Activated B cell treated with CpG ODN at 0.5 μM for 24 hours (primary cell): Measurements from ENCODE around the gene MEIS2. TPM values are rescaled to one million over a fixed set of nuclear protein-coding genes. Genes with fewer than 3 reads are reported as not detected.

Source experiments
- ATAC-seq: fragments of 200-7000 bp; cut with Tn5 transposase; one replicate; pipeline ENCODE4 v1.10.0; 2021; ENCODE audit warnings: low read depth, mild to moderate bottlenecking, moderate library complexity
- CTCF ChIA-PET: fragments of 350-600 bp; sonication (Branson Sonifier 250); formaldehyde crosslinking; loops from one replicate; lab custom pipeline; 2021; ENCODE audit warnings: antibody characterized with exemption; lab: Charles Lee
- POLR2A ChIA-PET: fragments of 350-600 bp; sonication (Branson Sonifier 250); formaldehyde crosslinking; loops from one replicate; lab custom pipeline; 2021; ENCODE audit warnings: antibody characterized with exemption; lab: Charles Lee
- DNase-seq: peaks from one replicate; pipeline ENCODE4 v3.0.0; 2022
- H3K27ac Mint-ChIP-seq: one replicate; pipeline ENCODE4 v1.8.0; 2020; ENCODE audit warnings: mixed read lengths
- H3K27me3 Mint-ChIP-seq: one replicate; pipeline ENCODE4 v1.8.0; 2021; ENCODE audit warnings: mixed read lengths
- H3K36me3 Mint-ChIP-seq: one replicate; pipeline ENCODE4 v1.8.0; 2021; ENCODE audit warnings: low read depth, mixed read lengths
- H3K4me1 Mint-ChIP-seq: one replicate; pipeline ENCODE4 v1.8.0; 2021; ENCODE audit warnings: mixed read lengths
- H3K4me3 Mint-ChIP-seq: one replicate; pipeline ENCODE4 v1.8.0; 2020; ENCODE audit warnings: mild to moderate bottlenecking, mixed read lengths
- H3K9me3 Mint-ChIP-seq: one replicate; pipeline ENCODE4 v1.8.0; 2020; ENCODE audit warnings: mixed read lengths
- intact Hi-C: fragments of 100-400 bp; cut with micrococcal nuclease; formaldehyde crosslinking; loops from one replicate; pipeline ENCODE4 v1.15.1; 2024
- total RNA-seq: library from RNA; stranded (reverse); gene quantifications from 2 replicates; pipeline ENCODE4 v1.2.3, GENCODE V29; 2022
- TF ChIP-seq, protein P1 (sequence below): fragments of 200-600 bp; IDR thresholded peaks from one replicate; pipeline ENCODE4 v1.8.0; 2022; ENCODE audit warnings: antibody characterized with exemption, mild to moderate bottlenecking

Gene MEIS2
- total RNA-seq, 1 donor from 2014 or later: 0.24 TPM

DNA sequence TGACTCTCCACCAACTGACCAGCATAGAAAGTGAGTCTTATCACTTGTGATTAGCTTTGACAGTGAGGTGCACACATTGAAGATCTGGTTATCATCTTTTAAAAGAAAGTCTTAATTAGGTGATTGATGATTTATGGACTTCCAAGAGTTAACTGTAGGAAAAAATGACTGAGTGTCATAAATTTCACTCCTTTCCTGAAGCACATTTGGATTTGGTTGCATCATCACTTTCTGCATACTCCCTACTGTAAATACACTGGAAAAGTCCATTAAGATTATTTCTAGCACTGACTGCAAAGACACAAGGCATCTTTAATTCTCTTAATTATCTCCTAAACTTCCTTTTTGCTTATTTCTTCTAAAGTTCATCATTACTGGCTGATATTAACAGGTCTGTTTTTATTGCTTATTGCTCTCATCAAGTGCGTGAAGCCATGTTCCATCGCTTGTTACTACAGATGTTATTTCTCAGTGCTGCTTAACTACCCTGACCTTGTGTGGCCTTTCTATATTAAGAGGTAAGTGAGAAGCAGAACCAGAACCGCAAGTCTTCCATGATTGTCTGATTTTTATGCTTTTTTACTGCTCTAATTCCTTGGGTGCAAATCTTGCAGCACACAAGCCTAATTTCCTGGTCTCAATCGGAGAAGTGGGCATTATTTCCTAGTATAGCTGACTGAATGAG, 153.2 kb downstream of the MEIS2 start:
- Mint-ChIP-seq H3K27me3 (peaks cover 2% of the 10 kb centered on the region), H3K4me3 (no peak overlapping the region), H3K4me1 (no peaks in the 10 kb centered on the region), H3K9me3 (no peaks in the 10 kb centered on the region), H3K27ac (no peak overlapping the region), H3K36me3 (no peaks in the 10 kb centered on the region)
- CTCF ChIA-PET: no interaction called here
- DNase-seq (no peak), ATAC-seq (no peak)
- intact Hi-C loops: no loop called here
- POLR2A ChIA-PET: no interaction called here
- TF ChIP-seq, protein P1, sequence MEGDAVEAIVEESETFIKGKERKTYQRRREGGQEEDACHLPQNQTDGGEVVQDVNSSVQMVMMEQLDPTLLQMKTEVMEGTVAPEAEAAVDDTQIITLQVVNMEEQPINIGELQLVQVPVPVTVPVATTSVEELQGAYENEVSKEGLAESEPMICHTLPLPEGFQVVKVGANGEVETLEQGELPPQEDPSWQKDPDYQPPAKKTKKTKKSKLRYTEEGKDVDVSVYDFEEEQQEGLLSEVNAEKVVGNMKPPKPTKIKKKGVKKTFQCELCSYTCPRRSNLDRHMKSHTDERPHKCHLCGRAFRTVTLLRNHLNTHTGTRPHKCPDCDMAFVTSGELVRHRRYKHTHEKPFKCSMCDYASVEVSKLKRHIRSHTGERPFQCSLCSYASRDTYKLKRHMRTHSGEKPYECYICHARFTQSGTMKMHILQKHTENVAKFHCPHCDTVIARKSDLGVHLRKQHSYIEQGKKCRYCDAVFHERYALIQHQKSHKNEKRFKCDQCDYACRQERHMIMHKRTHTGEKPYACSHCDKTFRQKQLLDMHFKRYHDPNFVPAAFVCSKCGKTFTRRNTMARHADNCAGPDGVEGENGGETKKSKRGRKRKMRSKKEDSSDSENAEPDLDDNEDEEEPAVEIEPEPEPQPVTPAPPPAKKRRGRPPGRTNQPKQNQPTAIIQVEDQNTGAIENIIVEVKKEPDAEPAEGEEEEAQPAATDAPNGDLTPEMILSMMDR: no peak

DNA sequence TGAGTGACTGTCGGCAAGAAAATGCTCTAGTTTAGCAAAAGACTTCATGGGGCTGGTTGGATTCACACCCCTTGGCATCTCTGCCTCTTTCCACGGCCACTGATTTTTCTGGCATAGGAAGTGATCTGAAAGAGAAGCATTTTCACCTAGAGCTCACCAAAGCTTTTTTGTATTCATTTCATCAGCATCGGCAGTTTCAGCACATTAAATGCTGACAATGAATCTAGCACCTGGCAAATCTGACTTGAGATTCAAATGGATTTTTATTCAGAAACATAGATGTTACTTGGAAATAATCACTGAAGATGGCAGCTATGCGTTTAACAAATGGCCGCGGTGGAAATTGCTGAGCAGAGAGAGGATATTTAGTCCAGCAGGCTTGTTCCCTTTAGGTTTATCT, 155.9 kb downstream of the MEIS2 start:
- intact Hi-C loops: no loop called here
- H3K27ac Mint-ChIP-seq: no peak overlapping the region
- TF ChIP-seq, protein P1: no peak
- ChIA-PET CTCF (no interaction called here), POLR2A (no interaction called here)
- H3K4me1 Mint-ChIP-seq: no peaks in the 10 kb centered on the region
- H3K36me3 Mint-ChIP-seq: no peaks in the 10 kb centered on the region
- peaks cover 2% of the 10 kb centered on the region for H3K27me3 Mint-ChIP-seq
- no peak overlapping the region for H3K4me3 Mint-ChIP-seq
- H3K9me3 Mint-ChIP-seq: no peaks in the 10 kb centered on the region
- DNase-seq (no peak), ATAC-seq (no peak)

DNA sequence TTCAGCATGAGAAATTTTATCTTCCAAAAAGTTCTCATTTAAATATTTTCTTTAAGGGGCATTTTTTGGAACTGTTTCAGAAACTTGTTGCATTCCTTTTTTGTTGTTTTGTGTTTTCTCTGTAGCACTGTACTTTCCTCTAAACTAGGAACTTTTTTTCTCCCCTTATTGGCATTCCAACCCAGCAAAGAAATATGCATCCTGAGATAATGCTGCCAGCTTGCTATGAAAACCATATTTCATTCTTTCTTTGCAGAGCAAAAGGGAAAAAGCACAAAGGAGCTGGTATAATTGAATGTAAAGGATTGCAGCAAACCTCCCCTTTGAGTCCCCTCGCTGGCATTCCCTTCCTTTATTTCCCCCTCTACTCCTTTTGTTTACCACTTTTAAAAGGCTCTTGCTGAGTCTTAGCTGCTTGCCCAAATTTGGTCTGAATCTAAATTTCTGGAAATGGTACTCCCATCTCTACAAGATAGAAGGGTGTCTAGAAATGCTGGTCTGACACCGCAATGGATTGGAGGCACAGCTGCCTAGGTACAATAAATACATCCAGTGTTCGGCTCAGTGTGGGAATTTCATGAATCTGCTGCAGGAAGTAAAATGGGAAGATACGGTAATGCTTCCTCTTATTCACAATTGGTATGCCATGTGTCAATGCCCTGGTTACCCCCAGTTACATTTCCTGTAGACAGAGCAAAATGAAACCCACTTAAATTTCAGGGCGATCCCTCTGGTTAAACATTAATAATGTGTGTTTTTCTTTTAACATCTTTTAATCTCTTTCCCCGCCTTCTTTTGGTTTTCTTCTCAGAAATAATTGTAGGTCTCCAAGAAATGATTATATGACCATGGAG, 156.6 kb downstream of the MEIS2 start:
- no peak overlapping the region for H3K27ac Mint-ChIP-seq
- intact Hi-C loops: no loop called here
- CTCF ChIA-PET: no interaction called here
- peaks cover 2% of the 10 kb centered on the region for H3K27me3 Mint-ChIP-seq
- DNase-seq: no peak
- POLR2A ChIA-PET: no interaction called here
- TF ChIP-seq, protein P1: no peak
- no peak overlapping the region for H3K4me3 Mint-ChIP-seq
- no peaks in the 10 kb centered on the region for H3K9me3 Mint-ChIP-seq
- no peak for ATAC-seq
- no peaks in the 10 kb centered on the region for H3K4me1 Mint-ChIP-seq
- H3K36me3 Mint-ChIP-seq: no peaks in the 10 kb centered on the region

DNA sequence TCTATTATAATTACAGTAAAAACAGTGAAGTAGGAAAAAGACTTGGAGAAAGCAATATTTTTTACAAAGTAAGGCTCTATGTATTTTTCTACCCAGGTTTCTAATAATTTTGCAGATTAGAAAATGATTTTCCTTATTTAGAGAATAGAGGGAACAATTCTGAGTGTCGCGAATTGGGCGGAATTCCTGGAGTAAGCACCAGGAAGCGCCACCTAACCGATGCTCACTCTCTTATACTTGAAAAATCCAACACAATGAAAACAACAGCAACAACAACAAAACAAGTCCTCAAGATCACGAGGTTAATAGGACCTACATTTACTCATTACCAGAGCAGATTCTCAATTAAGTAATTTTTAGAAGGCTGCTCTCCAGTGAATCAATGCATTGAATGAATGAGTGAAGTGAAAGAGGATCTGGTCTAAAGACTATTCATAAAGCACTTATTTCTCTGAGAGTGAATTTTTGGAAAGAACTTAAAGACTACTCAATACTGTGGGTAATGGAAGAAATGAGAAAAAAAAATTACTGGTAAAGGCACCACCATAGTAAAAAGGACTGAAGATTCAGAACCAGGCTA, 158.0 kb downstream of the MEIS2 start:
- no peaks in the 10 kb centered on the region for H3K36me3 Mint-ChIP-seq
- no peak overlapping the region for H3K27ac Mint-ChIP-seq
- ChIA-PET CTCF (no interaction called here), POLR2A (no interaction called here)
- no peak overlapping the region for H3K4me3 Mint-ChIP-seq
- H3K27me3 Mint-ChIP-seq: no peaks in the 10 kb centered on the region
- no peaks in the 10 kb centered on the region for H3K4me1 Mint-ChIP-seq
- no peak for ATAC-seq
- intact Hi-C loops: no loop called here
- TF ChIP-seq, protein P1: no peak
- no peaks in the 10 kb centered on the region for H3K9me3 Mint-ChIP-seq
- DNase-seq: no peak

DNA sequence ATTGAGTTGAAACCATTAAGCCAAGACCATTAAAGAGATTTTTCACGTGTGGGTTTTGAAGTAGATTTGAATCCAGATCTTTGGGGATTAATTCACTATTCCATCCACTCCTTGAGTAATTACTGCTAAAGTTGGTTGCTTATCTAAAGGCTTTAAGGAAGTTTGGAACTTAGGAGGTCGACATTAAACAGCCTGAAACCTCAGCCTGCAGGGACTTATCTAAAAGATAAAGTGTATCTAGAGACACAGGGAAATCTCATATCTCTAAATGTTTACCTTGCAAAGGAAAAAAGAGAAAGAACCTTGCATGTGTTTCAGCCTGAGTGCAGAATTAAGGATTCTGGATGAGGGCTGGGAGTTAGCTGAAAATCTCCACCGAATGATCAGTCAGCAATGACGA, 158.6 kb downstream of the MEIS2 start:
- intact Hi-C loops: no loop called here
- Mint-ChIP-seq H3K4me3 (no peak overlapping the region), H3K27ac (no peak overlapping the region), H3K4me1 (no peaks in the 10 kb centered on the region), H3K9me3 (no peaks in the 10 kb centered on the region), H3K36me3 (no peaks in the 10 kb centered on the region), H3K27me3 (no peaks in the 10 kb centered on the region)
- ChIA-PET CTCF (no interaction called here), POLR2A (no interaction called here)
- no peak for DNase-seq
- no peak for ATAC-seq
- TF ChIP-seq, protein P1: no peak
